AG09309 (cell line): ENCODE measurements around the gene ITFG2.

Experiments
- DNase-seq: peaks from one replicate; pipeline ENCODE4 v3.0.0-alpha.2; 2010; ENCODE audit warnings: low read depth
- H3K4me3 ChIP-seq: 2 replicates; pipeline ENCODE4 v1.5.1; 2011; ENCODE audit warnings: mild to moderate bottlenecking, low read depth, low read length, moderate library complexity; ENCODE audit not compliant: control insufficient read depth
- CTCF ChIP-seq: IDR thresholded peaks from 2 replicates; pipeline ENCODE4 v1.5.1; 2011; ENCODE audit warnings: mild to moderate bottlenecking, low read depth, low read length, inconsistent platforms; ENCODE audit not compliant: insufficient read depth, control insufficient read depth; ENCODE audit errors: missing control alignments

Gene ITFG2

GRCh38 chr12:2785017-2785416 is 27.5 kb upstream of the ITFG2 start:
- no peak for TF ChIP-seq CTCF
- H3K4me3 ChIP-seq: no peak overlapping the region
- no peak for DNase-seq

DNA sequence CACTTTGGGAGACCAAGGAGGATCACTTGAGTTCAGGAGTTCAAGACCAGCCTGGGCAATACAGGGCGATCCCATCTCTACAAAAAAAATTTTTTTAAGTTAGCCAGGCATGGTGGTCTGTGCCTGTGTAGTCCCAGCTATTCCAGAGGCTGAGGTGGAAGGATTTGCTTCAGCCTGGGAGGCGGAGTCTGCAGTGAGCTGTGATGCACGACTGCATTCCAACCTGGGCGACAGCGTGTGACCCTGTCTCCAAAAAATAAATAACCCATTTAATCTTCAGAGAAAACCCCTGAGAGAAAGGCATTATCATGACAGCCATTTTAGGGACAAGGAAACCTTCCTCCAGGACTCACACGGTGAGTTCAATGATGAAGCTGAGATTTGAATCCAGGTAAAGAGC is 21.4 kb upstream of the ITFG2 start:
- DNase-seq: no peak
- no peak overlapping the region for H3K4me3 ChIP-seq
- TF ChIP-seq CTCF: no peak

- H3K4me3 ChIP-seq: no peak overlapping the region
- no peak for TF ChIP-seq CTCF
- no peak for DNase-seq
Measured at GRCh38 chr12:2792671-2793500, 19.6 kb upstream of the ITFG2 start.

DNA sequence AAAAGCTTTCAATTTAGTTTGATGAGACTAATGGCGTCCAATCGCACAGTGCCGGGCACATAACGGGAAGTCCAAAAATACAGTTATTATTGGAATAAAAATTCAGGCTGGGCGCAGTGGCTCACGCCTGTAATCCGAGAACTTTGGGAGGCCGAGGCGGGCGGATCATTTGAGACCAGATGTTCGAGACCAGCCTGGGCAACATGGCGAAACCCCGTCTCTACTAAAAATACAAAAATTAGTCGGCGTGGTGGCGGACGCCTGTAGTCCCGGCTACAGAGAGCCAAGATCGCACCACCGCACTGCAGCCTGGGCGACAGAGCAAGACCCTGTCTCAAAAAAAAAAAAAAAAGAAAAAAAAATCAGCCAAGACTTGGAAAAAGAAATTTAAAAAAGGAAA is 18.9 kb upstream of the ITFG2 start:
- no peak for DNase-seq

DNA sequence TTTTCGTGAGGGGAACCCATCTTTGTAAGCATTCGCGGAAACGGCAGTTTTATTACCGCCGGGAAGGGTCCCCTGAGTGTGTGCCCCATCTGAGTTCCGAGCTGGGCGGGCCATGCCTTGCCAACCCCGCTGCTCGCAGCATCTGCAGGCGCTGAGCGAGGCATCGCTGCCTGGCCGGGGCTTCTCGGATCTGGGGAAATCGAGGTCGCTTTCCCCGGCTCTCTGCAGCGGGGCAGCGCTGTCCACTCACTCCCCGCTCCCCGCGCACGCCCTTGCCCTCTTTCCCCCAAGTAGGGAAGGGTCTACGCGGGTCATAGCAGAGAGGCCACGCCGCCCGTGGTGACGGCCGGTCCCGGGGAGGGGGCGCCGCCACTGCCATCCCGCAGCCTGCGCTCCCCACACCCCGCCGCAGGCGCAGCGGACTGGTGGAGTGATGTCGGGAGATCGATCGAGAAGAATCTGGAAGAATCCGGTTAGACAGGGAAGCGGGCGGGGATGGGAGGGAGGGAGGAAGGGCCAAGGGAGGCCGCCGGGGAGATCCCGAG is 18.2 kb upstream of the ITFG2 start:
- peak overlapping the region; percentile 59 for H3K4me3 ChIP-seq
- no peak for TF ChIP-seq CTCF
- no peak for DNase-seq

More for the DNA sequence above, 18.9 kb upstream of the ITFG2 start:
- no peak for TF ChIP-seq CTCF
- no peak overlapping the region for H3K4me3 ChIP-seq

DNA sequence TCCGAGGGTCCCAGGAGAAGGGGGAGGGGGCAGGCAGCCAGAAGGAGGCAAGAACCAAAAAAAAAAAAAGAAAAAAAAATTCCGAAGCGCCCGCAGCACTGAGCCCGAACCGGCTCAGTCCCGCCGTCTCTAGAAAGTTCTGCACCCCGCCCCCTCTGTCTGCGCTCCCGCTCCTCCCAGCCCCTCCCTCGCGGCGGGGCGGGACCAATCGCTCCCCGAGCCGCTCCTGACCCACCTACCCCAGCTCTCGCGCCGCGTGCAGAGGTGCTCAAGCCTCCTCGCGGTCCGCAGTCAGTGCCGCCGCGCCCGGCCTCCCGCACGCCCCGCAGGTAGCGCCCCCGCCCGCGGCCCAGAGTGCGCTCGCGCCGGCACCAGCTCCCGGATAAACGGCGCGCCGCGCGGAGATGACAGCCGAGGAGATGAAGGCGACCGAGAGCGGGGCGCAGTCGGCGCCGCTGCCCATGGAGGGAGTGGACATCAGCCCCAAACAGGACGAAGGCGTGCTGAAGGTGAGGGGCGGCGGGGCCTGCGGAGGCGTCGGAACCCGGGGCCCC is 17.7 kb upstream of the ITFG2 start, which contains the start of gene FKBP4:
TSS of gene FKBP4 (plus strand) at position 235 of the 554 bp plus-strand sequence. CDS start at position 405, 170 bp downstream.
- DNase-seq: peak; percentile 38
- H3K4me3 ChIP-seq: peak within 1 kb of the TSS; percentile 59
- no peak for TF ChIP-seq CTCF
